Hematopoietic multipotent progenitor cell treated with erythropoietin and hydrocortisone succinate and interleukin-3 and kit ligand, for 4 days (in vitro differentiated cells): ENCODE data around the gene AOAH.

Experiments
- DNase-seq: peaks from one replicate; pipeline ENCODE4 v3.0.0-alpha.2; 2015

The AOAH gene

DNA sequence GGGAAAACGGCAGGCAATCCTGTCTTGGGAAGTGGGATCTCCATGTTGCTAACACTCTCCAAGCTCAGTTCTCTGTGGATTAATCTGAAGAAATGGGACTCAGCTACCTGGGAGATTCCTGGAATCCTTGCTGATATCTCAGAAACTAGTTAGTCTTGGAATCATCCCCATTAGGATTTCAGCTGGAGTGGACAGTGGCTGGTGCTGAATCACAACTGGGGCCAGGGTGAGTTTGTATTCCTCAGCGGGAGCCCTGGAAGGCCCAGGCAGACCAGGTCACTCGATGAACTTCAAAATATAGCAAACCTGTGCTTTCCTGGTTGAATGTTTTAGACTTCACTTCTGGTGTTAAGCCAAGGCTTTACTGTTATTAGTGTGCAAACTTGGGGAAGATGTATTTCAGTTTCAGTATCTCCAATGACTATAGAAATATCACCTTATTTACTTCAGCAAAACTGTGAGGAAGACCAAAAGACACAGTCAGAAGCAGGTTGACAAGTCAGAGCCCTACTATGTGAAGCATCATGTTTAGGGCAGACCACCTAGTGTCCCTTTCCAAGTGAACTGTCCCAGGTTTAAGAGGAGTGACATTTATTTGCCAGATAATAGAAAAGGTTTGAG, 126.1 kb downstream of the AOAH start:
- DNase-seq, result no peak

DNA sequence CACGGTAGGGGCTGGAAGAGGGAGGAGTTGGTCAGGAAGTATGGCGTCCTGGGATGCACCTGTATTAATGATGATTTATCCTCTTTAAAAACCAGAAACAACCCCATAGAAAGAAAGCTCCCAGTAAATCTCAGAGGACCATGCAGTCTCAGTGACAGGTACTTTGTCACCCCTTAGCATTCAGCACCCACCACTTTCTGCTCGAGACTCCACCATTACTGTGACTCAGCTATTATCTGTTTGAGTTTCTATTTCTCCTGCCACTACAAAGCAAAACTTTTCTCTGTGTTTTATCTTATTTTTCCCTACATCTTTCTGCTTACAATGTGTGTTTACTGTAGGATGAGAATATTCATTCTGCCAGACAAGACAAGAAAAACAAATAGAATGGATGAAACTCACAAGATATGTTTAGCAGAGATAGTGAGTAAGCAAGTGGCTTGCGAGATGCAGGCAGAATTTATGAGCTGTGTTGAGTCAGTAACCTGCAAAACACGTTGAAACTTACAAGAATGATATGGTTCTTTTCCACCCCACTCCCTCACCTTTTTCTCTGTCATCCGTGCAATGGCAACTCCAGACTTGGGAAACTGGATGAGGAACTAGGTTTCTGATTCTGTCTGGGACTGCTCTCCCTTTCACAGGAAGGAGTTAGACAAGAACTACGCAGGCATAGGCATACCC, 127.1 kb downstream of the AOAH start:
- no peak for DNase-seq

GRCh38 chr7:36594445-36594844, 129.8 kb downstream of the AOAH start:
- DNase-seq, result no peak

DNA sequence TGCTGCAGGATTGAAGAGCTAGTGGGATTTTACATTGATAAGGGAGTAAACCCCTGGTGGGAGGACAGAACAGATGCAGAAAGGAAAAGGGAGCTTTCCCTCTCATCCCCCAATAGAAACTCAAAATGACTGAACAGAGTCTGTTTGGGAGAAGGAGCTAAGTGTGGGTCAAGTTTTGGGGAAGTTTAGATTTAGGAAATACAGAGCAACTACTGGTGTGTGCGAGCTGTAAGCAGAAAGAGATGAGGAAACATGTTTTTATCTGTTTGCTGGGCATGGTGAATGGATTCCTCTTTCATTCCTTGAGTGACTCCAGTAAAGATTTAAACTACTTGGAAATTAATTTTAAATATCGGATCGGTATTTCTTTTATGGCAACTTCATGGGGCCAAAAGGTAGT, 132.7 kb downstream of the AOAH start:
- no peak for DNase-seq

GRCh38 chr7:36589391-36589790, 134.9 kb downstream of the AOAH start:
- no peak for DNase-seq

DNA sequence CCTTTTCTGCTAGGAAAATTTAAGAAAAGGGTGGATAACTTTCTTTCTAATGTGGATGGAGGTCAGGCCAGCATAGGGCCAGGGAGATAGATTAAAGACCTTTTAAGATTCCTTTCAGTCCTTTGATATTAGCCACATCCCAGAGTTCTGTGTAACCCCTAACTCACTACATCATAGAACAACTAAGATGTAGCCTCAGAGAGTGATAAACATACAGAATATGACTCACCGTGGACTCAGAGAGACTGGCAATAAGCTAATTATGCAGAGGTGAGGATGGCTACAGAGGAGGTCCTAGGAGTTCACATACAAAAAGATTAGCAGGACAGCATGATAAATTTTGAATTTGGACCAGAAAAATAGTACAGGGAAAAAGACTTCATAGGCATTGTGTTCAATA, 141.0 kb downstream of the AOAH start:
- DNase-seq, result no peak

GRCh38 chr7:36575832-36576231, 148.5 kb downstream of the AOAH start:
- DNase-seq, result no peak

DNA sequence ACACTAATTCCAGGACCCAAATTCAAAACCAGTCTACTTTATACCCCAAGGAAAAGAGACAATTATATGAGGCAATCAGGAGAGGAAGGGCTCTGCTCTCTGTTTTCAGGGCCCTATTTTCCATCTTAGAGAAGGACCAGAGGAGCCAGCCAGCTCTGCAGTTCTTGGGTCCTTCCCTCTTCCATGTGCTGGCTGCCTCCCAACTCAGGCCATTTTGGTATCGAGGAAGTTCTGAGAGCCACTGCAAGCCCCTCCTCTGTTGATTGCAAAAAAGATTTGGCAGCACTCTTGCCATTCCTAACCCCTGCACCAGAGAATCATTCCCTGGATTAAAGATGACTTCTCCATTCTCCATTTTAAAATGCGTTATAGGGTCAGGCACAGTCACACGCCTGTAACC, 151.2 kb downstream of the AOAH start:
- no peak for DNase-seq

DNA sequence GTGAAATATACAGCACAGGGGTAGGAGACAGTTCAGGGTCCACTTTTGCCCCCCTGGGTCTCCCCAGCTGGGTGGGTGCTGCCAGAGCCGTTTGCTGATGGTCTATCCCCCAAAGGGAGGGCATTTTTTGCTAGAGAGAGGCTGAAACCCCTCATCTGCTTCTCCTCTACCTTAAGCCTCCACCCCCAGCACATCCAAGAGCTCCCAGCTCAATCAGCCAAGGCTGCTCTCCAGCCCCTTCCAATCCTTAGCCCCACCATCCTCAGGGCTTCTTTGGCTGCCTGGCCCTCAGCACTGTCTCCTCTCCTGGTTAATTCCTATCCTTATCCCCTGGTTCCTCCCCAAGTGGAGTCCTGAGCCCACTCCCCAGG, 153.1 kb downstream of the AOAH start:
- DNase-seq, result peak; percentile 70

GRCh38 chr7:36570528-36571189, 153.6 kb downstream of the AOAH start:
- DNase-seq, result peak; percentile 98

DNA sequence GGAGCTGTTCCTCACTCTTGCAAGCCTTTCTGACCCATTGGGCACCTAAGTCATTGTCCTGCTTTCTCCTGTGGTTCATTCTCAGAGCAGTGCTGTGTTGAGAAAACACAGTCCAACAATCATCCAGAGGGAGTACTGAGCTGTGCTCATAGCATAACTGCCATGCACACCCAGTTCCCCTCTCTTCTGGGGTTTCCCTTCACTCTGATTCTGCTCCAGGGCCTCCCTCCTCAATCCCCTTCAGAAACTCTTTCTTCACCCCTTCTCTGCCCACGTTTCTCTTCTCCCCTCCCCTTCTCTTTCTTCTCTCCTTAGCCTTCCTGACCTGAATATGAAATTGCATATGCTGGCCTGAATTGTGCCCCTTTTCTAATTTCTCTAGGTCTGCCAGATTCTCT, 155.8 kb downstream of the AOAH start:
- DNase-seq, result no peak

DNA sequence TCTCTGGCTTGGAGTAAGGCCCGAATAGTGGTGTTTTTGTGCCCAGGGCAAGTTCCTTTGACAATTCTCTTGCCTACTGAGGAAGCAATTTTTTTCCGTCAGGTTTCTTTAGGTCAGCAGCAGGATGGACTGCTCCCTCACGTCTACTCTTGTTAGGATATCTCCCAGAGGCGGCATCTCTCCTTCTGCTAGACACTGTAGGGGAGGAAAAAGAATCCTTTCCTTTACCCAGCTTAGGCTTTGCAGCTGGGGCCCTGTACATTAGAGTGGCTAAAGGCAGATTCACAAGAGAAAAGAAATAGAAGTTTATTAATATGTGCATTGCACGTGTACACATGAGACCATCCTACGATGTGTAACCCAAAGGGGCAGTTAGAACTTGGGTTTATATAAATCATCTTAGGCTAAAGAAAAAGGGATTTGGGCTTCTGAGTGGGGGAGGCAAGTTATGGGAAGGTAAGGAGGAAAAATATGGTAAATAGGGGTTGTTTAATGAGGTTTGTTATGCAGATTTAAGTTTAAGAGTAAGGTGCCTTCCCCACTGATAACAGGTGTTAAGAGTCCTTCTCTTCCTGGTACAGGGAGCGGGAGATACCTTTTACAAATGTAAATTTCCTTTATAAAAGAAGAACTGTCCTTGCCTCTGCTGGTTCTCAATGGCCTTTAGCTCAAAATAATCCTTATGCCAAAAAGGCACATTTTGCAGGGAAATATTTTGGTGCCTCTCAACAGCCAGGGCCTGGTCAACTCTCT, 156.4 kb downstream of the AOAH start:
- no peak for DNase-seq

DNA sequence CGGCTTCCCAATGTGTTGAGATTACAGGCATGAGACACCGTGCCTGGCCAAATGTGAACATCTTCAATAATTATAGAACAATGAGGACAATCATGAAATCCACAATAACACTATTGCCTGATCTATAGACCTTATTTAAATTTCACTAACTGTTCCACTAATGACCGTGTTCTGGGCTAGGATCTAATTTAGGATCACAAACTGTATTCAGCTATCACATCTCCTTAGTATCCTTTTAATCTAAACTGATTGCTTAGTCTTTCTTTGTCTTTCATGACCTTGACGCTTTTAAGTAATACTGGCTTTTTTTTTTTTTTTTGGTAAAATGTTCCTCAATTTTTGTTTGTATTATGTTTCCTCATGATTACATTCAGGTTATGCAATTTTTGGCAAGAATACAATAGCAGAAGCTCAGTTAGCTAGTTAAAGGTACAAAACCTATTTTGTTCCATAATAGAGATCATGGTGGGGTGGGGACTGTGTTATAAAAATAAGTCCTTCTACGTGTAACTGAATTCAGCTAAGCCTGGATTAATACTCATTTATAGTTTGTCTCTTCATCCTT, 158.4 kb downstream of the AOAH start:
- DNase-seq, result peak; percentile 89

GRCh38 chr7:36564489-36564888, 159.8 kb downstream of the AOAH start:
- DNase-seq, result peak; percentile 48

GRCh38 chr7:36563706-36564327, 160.5 kb downstream of the AOAH start:
- DNase-seq, result no peak

DNA sequence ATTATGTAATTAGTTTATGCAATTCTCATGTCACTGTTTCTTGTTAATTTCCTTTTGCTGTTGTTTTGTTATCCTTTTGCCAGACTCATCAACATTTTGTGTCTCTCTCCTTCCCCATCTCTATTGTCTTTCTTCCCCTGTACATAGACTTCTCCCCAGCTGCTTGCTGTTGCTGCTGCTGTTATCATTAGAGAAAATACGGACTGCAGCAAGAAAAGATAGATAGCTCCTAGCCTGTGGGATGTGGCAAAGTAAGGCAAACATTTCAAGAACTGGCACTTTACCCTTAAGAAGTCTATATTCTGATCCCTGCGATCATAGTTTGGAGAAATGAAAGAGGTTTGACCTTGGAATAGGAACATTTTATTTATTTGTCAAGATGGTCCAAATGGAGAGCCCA, 162.2 kb downstream of the AOAH start:
- peak; percentile 91 for DNase-seq

GRCh38 chr7:36549029-36549428, 175.3 kb downstream of the AOAH start:
- no peak for DNase-seq

- DNase-seq, result no peak
These were observed 176.9 kb downstream of the AOAH start for GRCh38 chr7:36547416-36547815.

GRCh38 chr7:36546331-36546730, 178.0 kb downstream of the AOAH start:
- no peak for DNase-seq

DNA sequence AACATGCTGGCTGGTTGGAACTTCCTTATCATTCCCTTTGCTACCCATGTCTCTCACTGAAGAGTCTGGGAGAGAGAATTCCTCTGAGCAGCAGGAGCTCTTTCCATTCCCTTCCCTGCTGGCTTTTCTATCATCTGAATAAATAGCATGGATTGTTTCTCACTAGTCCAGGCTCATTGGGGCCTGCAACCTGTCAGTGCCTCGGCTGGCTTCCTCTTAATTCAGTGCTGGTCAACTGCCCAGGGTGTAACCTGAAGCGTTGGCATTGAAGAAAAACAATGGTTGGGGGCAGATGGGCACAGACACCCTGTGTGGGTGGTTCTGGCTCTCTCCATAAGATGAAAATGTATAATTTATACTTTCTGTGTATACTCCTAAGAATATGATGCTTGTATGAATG, 179.0 kb downstream of the AOAH start:
- no peak for DNase-seq

GRCh38 chr7:36538126-36538525, 186.2 kb downstream of the AOAH start:
- DNase-seq, result no peak

GRCh38 chr7:36535866-36536664, 188.2 kb downstream of the AOAH start:
- DNase-seq, result no peak
